Lower lobe of right lung (tissue), 2 donors: Measurements from ENCODE around the gene PDHB. TPM values are rescaled to one million over a fixed set of nuclear protein-coding genes. Genes with fewer than 3 reads are reported as not detected.

Source experiments
- ATAC-seq, 2 donors: fragments of 200-7000 bp; cut with Tn5 transposase; one replicate each; pipeline ENCODE4 v1.9.1; 2020 to 2022; ENCODE audit warnings: mild to moderate bottlenecking in 2 of 2, moderate library complexity in 2 of 2
- DNase-seq: peaks from one replicate; pipeline ENCODE4 v3.0.0-alpha.2; 2020
- H3K27ac ChIP-seq: fragments of 200-600 bp; one replicate; pipeline ENCODE4 v1.8.0; 2022
- H3K27me3 ChIP-seq: fragments of 200-600 bp; one replicate; pipeline ENCODE4 v1.8.0; 2022; ENCODE audit warnings: low read depth
- H3K36me3 ChIP-seq: fragments of 200-600 bp; one replicate; pipeline ENCODE4 v1.8.0; 2022; ENCODE audit warnings: mild to moderate bottlenecking
- H3K4me1 ChIP-seq: fragments of 200-600 bp; one replicate; pipeline ENCODE4 v1.8.0; 2022
- H3K4me3 ChIP-seq: fragments of 200-600 bp; one replicate; pipeline ENCODE4 v1.8.0; 2022; ENCODE audit warnings: mild to moderate bottlenecking
- H3K9me3 ChIP-seq: fragments of 200-600 bp; one replicate; pipeline ENCODE4 v1.8.0; 2022
- CTCF ChIP-seq: fragments of 200-600 bp; IDR thresholded peaks from one replicate; pipeline ENCODE4 v1.8.0; 2022; ENCODE audit warnings: antibody characterized with exemption, mild to moderate bottlenecking
- intact Hi-C: fragments of 100-400 bp; cut with DNase I; formaldehyde crosslinking; loops from one replicate; pipeline ENCODE4 v1.11.0; 2022
- total RNA-seq: library from RNA; stranded (reverse); fragmentation: NEBNext Ultra II Directional; extraction: Animal tissue kit (Norgen Biotek cat#: 25700); gene quantifications from one replicate; pipeline ENCODE4 v1.2.1, GENCODE V29; 2021
- donor health status: DM: no; HTN: yes; CAD: no; lungs with severe emphysema.

The PDHB gene
- total RNA-seq, 1 donor from 2014 or later = 47.7 TPM

- ATAC-seq (no peak), DNase-seq (no peak)
- Histone ChIP-seq H3K4me1 (peaks cover 9% of the 10 kb centered on the region), H3K4me3 (no peak overlapping the region), H3K27me3 (no peaks in the 10 kb centered on the region), H3K27ac (no peak overlapping the region), H3K36me3 (peaks cover 94% of the 10 kb centered on the region), H3K9me3 (no peaks in the 10 kb centered on the region)
- no peak for TF ChIP-seq CTCF
- intact Hi-C loops = no loop called here
These were observed 7.8 kb downstream of the PDHB start for GRCh38 chr3:58425782-58426181.

- no peak overlapping the region for H3K27ac ChIP-seq
- peaks cover 5% of the 10 kb centered on the region for H3K4me1 ChIP-seq
These were observed 9.0 kb downstream of the PDHB start for GRCh38 chr3:58424613-58425012.

GRCh38 chr3:58422756-58423325 lies 10.8 kb downstream of the PDHB start:
- Histone ChIP-seq H3K27ac (no peak overlapping the region), H3K36me3 (peaks cover 71% of the 10 kb centered on the region), H3K4me3 (no peak overlapping the region), H3K27me3 (no peaks in the 10 kb centered on the region), H3K9me3 (no peaks in the 10 kb centered on the region), H3K4me1 (peaks cover 8% of the 10 kb centered on the region)
- ATAC-seq (peak; percentile 55 to 68), DNase-seq (no peak)
- intact Hi-C loops = no loop called here
- TF ChIP-seq CTCF = peak; percentile 22

More at GRCh38 chr3:58424613-58425012, 9.0 kb downstream of the PDHB start:
- ATAC-seq (no peak), DNase-seq (no peak)
- peaks cover 88% of the 10 kb centered on the region for H3K36me3 ChIP-seq
- no peaks in the 10 kb centered on the region for H3K27me3 ChIP-seq
- H3K4me3 ChIP-seq = no peak overlapping the region
- intact Hi-C loops = no loop called here
- no peak for TF ChIP-seq CTCF
- no peaks in the 10 kb centered on the region for H3K9me3 ChIP-seq

- no peaks in the 10 kb centered on the region for H3K9me3 ChIP-seq
- intact Hi-C loops = no loop called here
- H3K36me3 ChIP-seq = peaks cover 55% of the 10 kb centered on the region
- peaks cover 8% of the 10 kb centered on the region for H3K4me1 ChIP-seq
- H3K4me3 ChIP-seq = no peak overlapping the region
- no peak for TF ChIP-seq CTCF
- no peak overlapping the region for H3K27ac ChIP-seq
- no peaks in the 10 kb centered on the region for H3K27me3 ChIP-seq
- no peak for ATAC-seq
- no peak for DNase-seq
These were observed 12.6 kb downstream of the PDHB start for GRCh38 chr3:58421004-58421403.

- DNase-seq = no peak
- H3K9me3 ChIP-seq = no peaks in the 10 kb centered on the region
- ATAC-seq = peak in 1 of 2 donors; percentile 46
- H3K4me1 ChIP-seq = peaks cover 8% of the 10 kb centered on the region
- intact Hi-C loops = loop anchor here (10.0 kb wide), 1 partner anchor 95 kb away; no protein-coding TSS in a partner anchor
- H3K27ac ChIP-seq = peak overlapping the region; percentile 20
- TF ChIP-seq CTCF = no peak
- peaks cover 45% of the 10 kb centered on the region for H3K36me3 ChIP-seq
- H3K27me3 ChIP-seq = no peaks in the 10 kb centered on the region
- no peak overlapping the region for H3K4me3 ChIP-seq
These were observed 13.7 kb downstream of the PDHB start for GRCh38 chr3:58419780-58420507.
